ENCODE data around the gene TTC34. TPM values are rescaled to one million over a fixed set of nuclear protein-coding genes. Genes with fewer than 3 reads are reported as not detected.

TTC34 gene
- total RNA-seq, 1 experiment from 2014 or later, result 0.92 TPM

DNA sequence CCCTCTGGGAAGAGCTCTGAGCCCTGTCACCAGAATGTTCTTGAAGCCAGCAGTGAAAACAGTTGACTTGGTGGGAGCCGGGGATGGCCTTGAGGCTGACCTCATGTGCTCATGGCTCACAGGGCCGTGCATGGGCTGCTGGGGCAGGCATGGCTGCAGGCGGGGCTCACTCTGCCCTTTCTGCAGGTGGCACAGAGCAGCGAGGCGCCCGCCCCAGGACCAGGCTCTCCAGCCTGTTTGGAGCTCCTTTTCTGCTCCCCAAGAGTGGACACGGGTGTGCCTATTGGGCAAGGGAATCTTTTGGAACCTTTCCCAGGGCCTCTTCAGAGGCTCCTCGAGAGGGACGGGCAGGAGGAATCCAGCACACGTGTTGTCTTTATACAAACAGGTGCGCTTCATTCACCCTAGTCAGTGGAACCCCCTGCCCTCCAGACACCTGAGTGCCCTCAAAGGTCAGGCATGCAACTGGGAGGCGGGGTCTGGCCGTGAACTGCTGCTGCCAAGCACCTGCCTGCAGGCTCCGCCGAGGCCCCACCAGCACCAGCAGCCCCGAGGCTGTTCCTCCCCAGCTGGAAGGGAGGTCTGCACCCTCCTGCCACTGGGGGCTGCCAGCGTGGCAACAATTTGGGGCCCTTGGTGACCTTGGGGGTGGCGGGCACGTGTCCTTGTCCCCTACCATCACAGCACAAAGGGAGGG, 2.6 kb upstream of the TTC34 start:
- H3K23ac ChIP-seq (ENCODE audit: insufficient read length, low read depth, low read length), result no peak overlapping the region
- H3K36me3 Mint-ChIP-seq (ENCODE audit: insufficient read depth in 1 of 3, low read depth in 3 of 3), result peaks cover 0 to 17% (median 7%) of the 10 kb centered on the region in 3 experiments; a peak in 4 of 7 replicates
- no peaks in the 10 kb centered on the region for H3K23me2 ChIP-seq (ENCODE audit: insufficient read length, low read depth, low read length, poor library complexity, severe bottlenecking)
- H3K9ac ChIP-seq (ENCODE audit: extremely low read depth, insufficient read length, low read length), result no peak overlapping the region
- TF ChIP-seq, protein P1, sequence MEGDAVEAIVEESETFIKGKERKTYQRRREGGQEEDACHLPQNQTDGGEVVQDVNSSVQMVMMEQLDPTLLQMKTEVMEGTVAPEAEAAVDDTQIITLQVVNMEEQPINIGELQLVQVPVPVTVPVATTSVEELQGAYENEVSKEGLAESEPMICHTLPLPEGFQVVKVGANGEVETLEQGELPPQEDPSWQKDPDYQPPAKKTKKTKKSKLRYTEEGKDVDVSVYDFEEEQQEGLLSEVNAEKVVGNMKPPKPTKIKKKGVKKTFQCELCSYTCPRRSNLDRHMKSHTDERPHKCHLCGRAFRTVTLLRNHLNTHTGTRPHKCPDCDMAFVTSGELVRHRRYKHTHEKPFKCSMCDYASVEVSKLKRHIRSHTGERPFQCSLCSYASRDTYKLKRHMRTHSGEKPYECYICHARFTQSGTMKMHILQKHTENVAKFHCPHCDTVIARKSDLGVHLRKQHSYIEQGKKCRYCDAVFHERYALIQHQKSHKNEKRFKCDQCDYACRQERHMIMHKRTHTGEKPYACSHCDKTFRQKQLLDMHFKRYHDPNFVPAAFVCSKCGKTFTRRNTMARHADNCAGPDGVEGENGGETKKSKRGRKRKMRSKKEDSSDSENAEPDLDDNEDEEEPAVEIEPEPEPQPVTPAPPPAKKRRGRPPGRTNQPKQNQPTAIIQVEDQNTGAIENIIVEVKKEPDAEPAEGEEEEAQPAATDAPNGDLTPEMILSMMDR (conservative IDR thresholded peaks at IDR 0.05), result no peak
- H2BK20ac ChIP-seq (ENCODE audit: low read depth, low read length, poor library complexity, severe bottlenecking), result no peak overlapping the region
- no peak overlapping the region for H2AK5ac ChIP-seq (ENCODE audit: insufficient read length, low read length)
- no peaks in the 10 kb centered on the region for H3K79me2 ChIP-seq (ENCODE audit: insufficient read depth, low read length)
- no peak overlapping the region for H2BK15ac ChIP-seq (ENCODE audit: low read depth, low read length)
- no CpG with 5 or more reads among the region's 19 CpGs for WGBS (ENCODE audit: extremely low coverage, insufficient read length, low lambda C conversion rate)
- no peaks in the 10 kb centered on the region for H3K27me3 ChIP-seq (ENCODE audit: insufficient read depth, low read length)
- no peak overlapping the region for H3K4ac ChIP-seq (ENCODE audit: low read depth, low read length)
- no peak overlapping the region for H3K56ac ChIP-seq (ENCODE audit: insufficient read length, low read depth, low read length)
- peaks cover 76% of the 10 kb centered on the region for H3K9me3 ChIP-seq (ENCODE audit: control insufficient read depth, low read depth, low read length)
- no peak overlapping the region for H4K8ac ChIP-seq (replicated peaks; ENCODE audit: insufficient read length, low read depth, low read length)
- H4K91ac ChIP-seq (ENCODE audit: insufficient read length, low read depth, low read length), result no peak overlapping the region
- H2BK5ac ChIP-seq (ENCODE audit: insufficient read length, low read length), result no peak overlapping the region
- no peak overlapping the region for H3K4me3 Mint-ChIP-seq
- H3K4me1 Mint-ChIP-seq, result no peaks in the 10 kb centered on the region
- no peak overlapping the region for H2BK120ac ChIP-seq (ENCODE audit: low read depth, low read length, poor library complexity, severe bottlenecking)
- no peak overlapping the region for H3K18ac ChIP-seq (ENCODE audit: insufficient read length, low read depth, low read length)
- H2AFZ ChIP-seq (ENCODE audit: low read length), result no peak overlapping the region
- H3T11ph ChIP-seq (ENCODE audit: low read length), result no peak overlapping the region
- no peak overlapping the region for H3K14ac ChIP-seq (ENCODE audit: insufficient read depth, low read length)
- DNase-seq, result no peak
- no peaks in the 10 kb centered on the region for H3K79me1 ChIP-seq (ENCODE audit: insufficient read depth, low read depth, low read length, poor library complexity, severe bottlenecking)
- no peak overlapping the region for H3K4me2 ChIP-seq (ENCODE audit: insufficient read depth, insufficient read length, low read length)
- no peak overlapping the region for H3K27ac Mint-ChIP-seq
- no peaks in the 10 kb centered on the region; the same call in 1 of the 2 replicates for H3K27me3 Mint-ChIP-seq (ENCODE audit: low read depth)
- peaks cover 2 to 66% of the 10 kb centered on the region in 2 experiments; a peak in 4 of 5 replicates for H3K9me3 Mint-ChIP-seq
- no peaks in the 10 kb centered on the region for H3K4me1 ChIP-seq (ENCODE audit: insufficient read depth, low read length)
- no peak overlapping the region for H2BK12ac ChIP-seq (ENCODE audit: insufficient read length, low read depth, low read length)
- no peaks in the 10 kb centered on the region for H4K20me1 ChIP-seq (ENCODE audit: control insufficient read depth, insufficient read depth, insufficient read length)
- no peak overlapping the region for H4K5ac ChIP-seq (ENCODE audit: insufficient read length, low read depth, low read length)
- no peak overlapping the region for H3K27ac ChIP-seq (ENCODE audit: insufficient read length, low read depth, low read length)

Data from H9 (cell line).